CD4-positive, alpha-beta memory T cell (primary cell): ENCODE data around the gene ARVCF. TPM values are rescaled to one million over a fixed set of nuclear protein-coding genes. Genes with fewer than 3 reads are reported as not detected.
A peak's percentile ranks its signal among the peaks of the same experiment; 100 is the strongest.

Experiments
- CTCF ChIA-PET: fragments of 350-600 bp; sonication (Branson Sonifier 250); formaldehyde crosslinking; loops from one replicate; lab custom pipeline; 2021; ENCODE audit warnings: inconsistent platforms; ENCODE audit not compliant: partially characterized antibody; lab: Charles Lee
- POLR2A ChIA-PET: fragments of 350-600 bp; sonication (Branson Sonifier 250); formaldehyde crosslinking; loops from one replicate; lab custom pipeline; 2021; ENCODE audit not compliant: partially characterized antibody; lab: Charles Lee
- DNase-seq, 5 donors: peaks; one replicate each; pipeline versions ENCODE4 v3.0.0 to v3.0.0-alpha.2; 2020 to 2022; ENCODE audit warnings: mixed read lengths in 1 of 5
- H3K27ac ChIP-seq: one replicate; pipeline ENCODE4 v1.7.0; 2013; ENCODE audit warnings: low read depth, low read length
- H3K27me3 ChIP-seq: 2 replicates; pipeline ENCODE4 v1.7.0; 2013; ENCODE audit warnings: mild to moderate bottlenecking, low read length, moderate library complexity; ENCODE audit not compliant: insufficient read depth
- H3K36me3 ChIP-seq: 2 replicates; pipeline ENCODE4 v1.7.0; 2013; ENCODE audit warnings: mild to moderate bottlenecking, low read length, moderate library complexity; ENCODE audit not compliant: insufficient read depth
- H3K4me1 ChIP-seq: 2 replicates; pipeline ENCODE4 v1.7.0; 2013; ENCODE audit warnings: mild to moderate bottlenecking, low read length, moderate library complexity; ENCODE audit not compliant: insufficient read depth
- H3K4me3 ChIP-seq, 2 donors: one replicate each; pipeline ENCODE4 v1.7.0; 2013; ENCODE audit warnings: low read length in 2 of 2, mild to moderate bottlenecking in 1 of 2
- H3K9me3 ChIP-seq, 2 donors: one replicate each; pipeline ENCODE4 v1.7.0; 2013; ENCODE audit warnings: low read length in 2 of 2, control low read depth in 1 of 2; ENCODE audit not compliant: control insufficient read depth in 1 of 2
- H3K27ac Mint-ChIP-seq, 7 donors: one replicate each; pipeline ENCODE4 v1.8.0; 2020 to 2021; ENCODE audit warnings: mixed read lengths in 7 of 7, mild to moderate bottlenecking in 6 of 7, inconsistent platforms in 3 of 7, moderate library complexity in 3 of 7
- H3K27me3 Mint-ChIP-seq, 2 donors: one replicate each; pipeline ENCODE4 v1.8.0; 2020 to 2021; ENCODE audit warnings: mixed read lengths in 2 of 2
- H3K36me3 Mint-ChIP-seq, 2 donors: one replicate each; pipeline ENCODE4 v1.8.0; 2020 to 2021; ENCODE audit warnings: mixed read lengths in 2 of 2, inconsistent platforms in 1 of 2, mild to moderate bottlenecking in 1 of 2
- H3K4me1 Mint-ChIP-seq, 4 donors: one replicate each; pipeline ENCODE4 v1.8.0; 2020 to 2021; ENCODE audit warnings: mixed read lengths in 4 of 4, mild to moderate bottlenecking in 1 of 4
- H3K4me3 Mint-ChIP-seq, 8 donors: one replicate each; pipeline ENCODE4 v1.8.0; 2020 to 2021; ENCODE audit warnings: mixed read lengths in 8 of 8, mild to moderate bottlenecking in 7 of 8, moderate library complexity in 6 of 8, inconsistent platforms in 3 of 8
- H3K9me3 Mint-ChIP-seq, 8 donors: one replicate each; pipeline ENCODE4 v1.8.0; 2020 to 2021; ENCODE audit warnings: mixed read lengths in 8 of 8, mild to moderate bottlenecking in 5 of 8, inconsistent platforms in 3 of 8, moderate library complexity in 1 of 8
- intact Hi-C: fragments of 100-400 bp; cut with micrococcal nuclease; formaldehyde crosslinking; loops from one replicate; pipeline ENCODE4 v1.15.1; 2023
- polyA plus RNA-seq, 2 donors: library from polyadenylated mRNA; unstranded; fragments of 300-500 nt; fragmentation: Illumina TruSeq; gene quantifications; one replicate each; pipeline ENCODE4 v1.2.3, GENCODE V29; 2021
- total RNA-seq, 2 experiments: library from RNA; stranded (reverse); gene quantifications; one replicate each; pipeline ENCODE4 v1.2.3, GENCODE V29; 2021

Gene ARVCF
- total and polyA plus RNA-seq, 4 experiments from 2014 or later, result 0.28 to 4.2 (median 3.5) TPM; not detected in 1

- intact Hi-C loops, result loop anchor here (1.0 kb wide), 1 partner anchor 58 kb away; no protein-coding TSS in a partner anchor
- DNase-seq, result no peak
- no peak overlapping the region for H3K27ac ChIP-seq
These were observed 11.6 kb upstream of the ARVCF start for GRCh38 chr22:20027966-20028854.

GRCh38 chr22:20026996-20027601 is 10.5 kb upstream of the ARVCF start:
- peaks cover 20 to 57% (median 39%) of the 10 kb centered on the region in 4 donors for H3K4me1 Mint-ChIP-seq
- Histone ChIP-seq H3K36me3 (no peaks in the 10 kb centered on the region), H3K9me3 (no peaks in the 10 kb centered on the region), H3K27ac (no peak overlapping the region), H3K27me3 (no peaks in the 10 kb centered on the region), H3K4me1 (peaks cover 53% of the 10 kb centered on the region), H3K4me3 (no peak overlapping the region)
- DNase-seq, result no peak
- no peaks in the 10 kb centered on the region for H3K9me3 Mint-ChIP-seq
- H3K27ac Mint-ChIP-seq, result no peak overlapping the region
- H3K27me3 Mint-ChIP-seq, result no peaks in the 10 kb centered on the region
- H3K36me3 Mint-ChIP-seq, result peaks cover 0 to 3% of the 10 kb centered on the region in 2 donors
- intact Hi-C loops, result no loop called here
- H3K4me3 Mint-ChIP-seq, result peak overlapping the region in 1 of 8 donors; percentile 7
- ChIA-PET CTCF (interaction anchor here (0.6 to 1.0 kb wide), 2 partner anchors 58 to 100 kb away, joined by 3 read pairs; no protein-coding TSS in a partner anchor), POLR2A (no interaction called here)

More at GRCh38 chr22:20027966-20028854, 11.6 kb upstream of the ARVCF start:
- no peaks in the 10 kb centered on the region for H3K36me3 ChIP-seq
- CTCF ChIA-PET, result interaction anchor here (0.6 kb wide), 1 partner anchor 101 kb away, joined by 3 read pairs; no protein-coding TSS in a partner anchor
- no peaks in the 10 kb centered on the region for H3K27me3 ChIP-seq
- H3K27me3 Mint-ChIP-seq, result no peaks in the 10 kb centered on the region
- no peak overlapping the region for H3K4me3 ChIP-seq
- POLR2A ChIA-PET, result no interaction called here
- no peaks in the 10 kb centered on the region for H3K9me3 ChIP-seq
- peaks cover 52% of the 10 kb centered on the region for H3K4me1 ChIP-seq
- H3K4me1 Mint-ChIP-seq, result peaks cover 21 to 53% (median 36%) of the 10 kb centered on the region in 4 donors
- H3K27ac Mint-ChIP-seq, result no peak overlapping the region
- no peaks in the 10 kb centered on the region for H3K9me3 Mint-ChIP-seq
- H3K4me3 Mint-ChIP-seq, result no peak overlapping the region
- H3K36me3 Mint-ChIP-seq, result peaks cover 0 to 3% of the 10 kb centered on the region in 2 donors

- H3K27ac Mint-ChIP-seq, result peak overlapping the region in 1 of 7 donors; percentile 57
These were observed 9.7 kb upstream of the ARVCF start for GRCh38 chr22:20026204-20026908.

GRCh38 chr22:20025401-20026203 is 9.0 kb upstream of the ARVCF start:
- Histone ChIP-seq H3K4me1 (peaks cover 50% of the 10 kb centered on the region), H3K4me3 (no peak overlapping the region), H3K36me3 (no peaks in the 10 kb centered on the region), H3K27me3 (no peaks in the 10 kb centered on the region), H3K9me3 (no peaks in the 10 kb centered on the region), H3K27ac (no peak overlapping the region)
- Mint-ChIP-seq H3K4me1 (peaks cover 17 to 56% (median 37%) of the 10 kb centered on the region in 4 donors), H3K9me3 (no peaks in the 10 kb centered on the region), H3K36me3 (peaks cover 0 to 3% of the 10 kb centered on the region in 2 donors), H3K27me3 (no peaks in the 10 kb centered on the region), H3K27ac (peak overlapping the region in 2 of 7 donors; percentile 18 to 68), H3K4me3 (peak overlapping the region in 1 of 8 donors; percentile 54)
- POLR2A ChIA-PET, result interaction anchor here (0.7 kb wide), 1 partner anchor 10 kb away, joined by 3 read pairs; no protein-coding TSS in a partner anchor
- CTCF ChIA-PET, result interaction anchor here (1.0 kb wide), 1 partner anchor 57 kb away, joined by 3 read pairs; no protein-coding TSS in a partner anchor
- no peak for DNase-seq
- intact Hi-C loops, result no loop called here

More at GRCh38 chr22:20026204-20026908, 9.7 kb upstream of the ARVCF start:
- Histone ChIP-seq H3K27ac (no peak overlapping the region), H3K36me3 (no peaks in the 10 kb centered on the region), H3K9me3 (no peaks in the 10 kb centered on the region), H3K27me3 (no peaks in the 10 kb centered on the region), H3K4me3 (no peak overlapping the region), H3K4me1 (peaks cover 52% of the 10 kb centered on the region)
- Mint-ChIP-seq H3K36me3 (peaks cover 0 to 3% of the 10 kb centered on the region in 2 donors), H3K9me3 (no peaks in the 10 kb centered on the region), H3K4me1 (peaks cover 18 to 57% (median 37%) of the 10 kb centered on the region in 4 donors), H3K4me3 (no peak overlapping the region), H3K27me3 (no peaks in the 10 kb centered on the region)
- no peak for DNase-seq
- intact Hi-C loops, result no loop called here
- POLR2A ChIA-PET, result interaction anchor here (0.7 kb wide), 1 partner anchor 9 kb away, joined by 3 read pairs; no protein-coding TSS in a partner anchor
- CTCF ChIA-PET, result interaction anchor here (1.0 kb wide), 1 partner anchor 57 kb away, joined by 3 read pairs; no protein-coding TSS in a partner anchor

GRCh38 chr22:20024650-20025397 is 8.2 kb upstream of the ARVCF start:
- no peaks in the 10 kb centered on the region for H3K36me3 ChIP-seq
- ChIA-PET CTCF (no interaction called here), POLR2A (no interaction called here)
- H3K4me3 ChIP-seq, result no peak overlapping the region
- H3K4me1 Mint-ChIP-seq, result peaks cover 18 to 62% (median 40%) of the 10 kb centered on the region in 4 donors
- H3K9me3 Mint-ChIP-seq, result no peaks in the 10 kb centered on the region
- no peaks in the 10 kb centered on the region for H3K27me3 Mint-ChIP-seq
- no peaks in the 10 kb centered on the region for H3K9me3 ChIP-seq
- no peaks in the 10 kb centered on the region for H3K27me3 ChIP-seq
- no peak for DNase-seq
- no peak overlapping the region for H3K27ac ChIP-seq
- no peak overlapping the region for H3K4me3 Mint-ChIP-seq
- H3K4me1 ChIP-seq, result peaks cover 58% of the 10 kb centered on the region
- peaks cover 0 to 7% of the 10 kb centered on the region in 2 donors for H3K36me3 Mint-ChIP-seq
- intact Hi-C loops, result loop anchor here (5.0 kb wide), 1 partner anchor 107 kb away; the partner anchor contains the start of gene ZDHHC8
- peak overlapping the region in 3 of 7 donors; percentile 35 to 62 (median 43) for H3K27ac Mint-ChIP-seq

- Histone ChIP-seq H3K27me3 (no peaks in the 10 kb centered on the region), H3K27ac (no peak overlapping the region), H3K36me3 (no peaks in the 10 kb centered on the region), H3K4me3 (no peak overlapping the region), H3K9me3 (no peaks in the 10 kb centered on the region), H3K4me1 (peaks cover 58% of the 10 kb centered on the region)
- Mint-ChIP-seq H3K9me3 (no peaks in the 10 kb centered on the region), H3K27ac (peak overlapping the region in 1 of 7 donors; percentile 35), H3K36me3 (peaks cover 0 to 7% of the 10 kb centered on the region in 2 donors), H3K27me3 (no peaks in the 10 kb centered on the region), H3K4me3 (no peak overlapping the region), H3K4me1 (peaks cover 16 to 62% (median 40%) of the 10 kb centered on the region in 4 donors)
- intact Hi-C loops, result loop anchor here (5.0 kb wide), 1 partner anchor 108 kb away; the partner anchor contains the start of gene ZDHHC8
- no peak for DNase-seq
- CTCF ChIA-PET, result no interaction called here
- POLR2A ChIA-PET, result no interaction called here
These were observed 7.6 kb upstream of the ARVCF start for GRCh38 chr22:20024225-20024624.
